GM21360 (cell line): ENCODE measurements around the gene OR52H1.
"Not testable (repeated sequence)": the region's sequence is repeated elsewhere in the genome, so short reads cannot be mapped to it uniquely, and the experiment has no call there.

Experiments used
- ATAC-seq: cut with Tn5 transposase; IDR thresholded peaks from one replicate; pipeline ENCODE4 v1.9.1; 2021; ENCODE audit warnings: mild to moderate bottlenecking, moderate library complexity; ENCODE audit not compliant: unreplicated experiment

Gene OR52H1

DNA sequence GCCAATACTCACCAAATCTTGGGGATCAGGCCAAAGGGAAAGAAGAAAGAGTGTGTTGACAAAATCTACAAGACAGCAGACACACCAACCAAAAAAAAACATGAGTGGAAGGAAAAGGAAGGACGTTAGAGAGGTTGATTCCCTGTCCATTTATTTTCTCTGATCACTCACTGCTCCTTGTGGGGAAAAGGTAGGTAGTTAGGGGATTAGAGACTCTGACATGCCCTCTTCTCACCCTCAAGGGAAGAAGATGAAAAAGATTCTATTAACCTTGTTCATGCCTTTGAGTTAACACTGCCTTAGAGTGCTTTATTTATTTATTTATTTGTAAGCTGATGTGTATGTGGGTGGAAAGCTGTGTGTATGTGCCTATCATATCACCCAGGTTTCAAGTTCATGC lies at the start of gene OR52H1:
OR52H1 (minus strand) TSS at position 101 of the 400 bp plus-strand sequence. CDS start 3,035 bp downstream, outside the sequence.
- no peak for ATAC-seq

DNA sequence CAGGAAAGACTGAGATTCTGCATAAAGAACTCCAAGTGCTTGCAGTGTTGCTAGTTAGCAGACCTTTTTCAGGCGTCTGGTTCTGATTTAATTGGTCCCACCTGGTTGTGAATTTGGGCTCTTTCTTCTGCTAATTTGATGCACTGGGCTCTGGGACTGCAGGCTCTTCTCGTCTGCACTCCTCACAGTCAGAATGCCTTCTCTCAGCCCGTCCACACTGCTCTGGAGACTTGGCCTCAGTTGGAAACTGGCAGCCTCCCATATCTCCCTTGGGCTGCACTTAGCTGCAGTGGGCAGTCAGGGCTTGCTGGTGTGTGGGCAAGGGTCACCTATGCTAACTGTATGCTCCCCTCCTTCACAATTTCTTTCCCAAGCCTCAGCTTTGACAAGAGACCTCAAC lies 49.6 kb upstream of the OR52H1 start:
- no peak for ATAC-seq

DNA sequence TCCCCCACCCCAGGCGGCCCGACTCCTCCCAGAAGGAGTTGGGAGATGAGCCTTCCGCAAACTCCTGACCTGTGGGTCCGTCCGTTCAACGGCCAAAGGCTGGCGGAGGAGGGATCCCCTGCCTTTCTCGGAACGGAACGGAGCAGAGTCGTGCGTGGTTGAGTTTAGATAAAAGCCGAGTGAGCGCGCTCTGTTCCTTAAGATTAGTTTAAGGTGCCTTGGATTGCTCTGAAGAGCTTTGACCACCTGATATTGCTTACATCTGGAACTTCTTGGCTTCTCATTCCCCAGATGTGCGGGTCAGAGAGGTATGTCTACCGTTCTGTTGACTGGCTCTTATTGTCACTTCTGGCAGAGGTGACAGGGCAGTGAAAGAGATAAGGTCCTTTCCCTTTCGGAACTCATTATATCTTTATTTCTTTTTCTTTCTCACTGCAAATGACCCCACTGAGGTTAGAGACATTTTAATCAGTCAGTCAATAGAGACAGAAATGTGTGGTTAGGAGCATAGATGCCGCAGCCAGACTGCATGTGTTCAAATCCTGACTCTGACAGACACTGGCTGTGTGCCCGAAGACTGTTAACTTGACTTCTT lies 48.4 kb upstream of the OR52H1 start, which contains the start of gene TRIM6:
TRIM6 (plus strand) TSS at position 31 of the 595 bp plus-strand sequence; CDS start at position 292, 261 bp downstream.
- peak; percentile 45 for ATAC-seq

DNA sequence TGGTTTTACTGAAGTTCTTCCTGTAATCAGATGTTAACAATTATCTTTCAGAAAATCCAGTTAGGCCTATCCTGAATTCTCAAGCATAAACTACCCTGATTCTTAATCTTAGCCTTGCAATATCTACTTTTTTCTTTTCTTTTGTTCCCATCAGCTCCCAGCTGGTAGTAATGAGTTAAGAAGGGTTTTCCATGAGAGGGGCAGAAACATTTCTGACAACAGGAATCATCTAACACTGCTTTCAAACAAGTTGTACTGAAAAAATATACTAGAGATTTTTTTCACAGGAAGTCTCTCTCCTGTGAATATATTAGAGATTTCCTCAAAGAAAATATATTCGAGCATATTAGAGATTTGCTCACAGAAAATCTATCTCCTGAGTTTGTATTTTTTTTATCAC lies 44.8 kb upstream of the OR52H1 start:
- no peak for ATAC-seq

DNA sequence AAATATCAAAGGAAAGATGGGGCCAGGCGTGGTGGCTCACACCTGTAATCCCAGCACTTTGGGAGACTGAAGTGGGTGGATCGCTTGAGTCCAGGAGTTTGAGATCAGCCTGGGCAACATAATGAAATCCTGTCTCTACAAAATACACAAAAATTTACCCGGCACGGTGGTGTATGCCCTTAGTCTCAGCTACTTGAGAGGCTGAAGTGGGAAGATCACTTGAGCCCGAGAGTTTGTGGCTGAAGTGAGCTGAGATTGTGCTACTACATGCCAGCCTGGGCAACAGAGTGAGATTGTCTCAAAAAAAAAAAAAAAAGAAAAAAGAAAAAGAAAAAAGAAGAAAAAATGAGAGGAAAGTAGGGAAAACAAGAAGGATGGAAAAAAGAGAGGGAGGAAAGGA lies 44.3 kb upstream of the OR52H1 start:
- ATAC-seq, result no peak

DNA sequence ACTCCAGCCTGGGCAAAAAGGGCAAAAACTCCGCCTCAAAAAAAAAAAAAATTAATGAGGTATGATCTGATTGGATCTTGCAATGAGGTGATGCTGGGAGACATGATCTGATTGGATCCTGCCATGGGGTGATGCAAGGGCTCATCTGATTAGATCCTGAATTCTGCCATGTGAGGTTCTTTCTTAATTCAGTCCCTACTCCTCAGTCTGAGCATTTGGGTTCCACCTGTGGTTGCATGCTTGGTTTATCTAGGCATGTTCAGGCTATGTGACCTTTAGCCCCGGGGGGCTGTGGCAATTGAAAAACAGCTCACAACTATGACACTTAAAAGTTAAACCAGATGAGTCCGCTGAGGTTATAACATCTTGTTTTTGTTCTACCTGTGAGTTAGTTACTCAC lies 43.3 kb upstream of the OR52H1 start:
- no peak for ATAC-seq

DNA sequence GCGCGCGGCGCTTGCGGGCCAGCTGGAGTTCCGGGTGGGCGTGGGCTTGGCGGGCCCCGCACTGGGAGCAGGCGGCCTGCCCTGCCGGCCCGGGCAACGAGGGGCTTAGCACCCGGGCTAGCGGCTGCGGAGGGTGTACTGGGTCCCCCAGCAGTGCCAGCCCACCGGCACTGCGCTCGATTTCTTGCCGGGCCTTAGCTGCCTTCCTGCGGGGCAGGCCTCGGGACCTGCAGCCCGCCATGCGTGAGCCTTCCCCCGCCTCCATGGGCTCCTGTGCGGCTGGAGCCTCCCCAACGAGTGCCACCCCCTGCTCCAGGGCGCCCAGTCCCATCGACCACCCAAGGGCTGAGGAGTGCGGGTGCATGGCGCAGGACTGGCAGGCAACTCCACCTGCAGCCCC lies 41.6 kb upstream of the OR52H1 start:
- not testable (repeated sequence) for ATAC-seq

DNA sequence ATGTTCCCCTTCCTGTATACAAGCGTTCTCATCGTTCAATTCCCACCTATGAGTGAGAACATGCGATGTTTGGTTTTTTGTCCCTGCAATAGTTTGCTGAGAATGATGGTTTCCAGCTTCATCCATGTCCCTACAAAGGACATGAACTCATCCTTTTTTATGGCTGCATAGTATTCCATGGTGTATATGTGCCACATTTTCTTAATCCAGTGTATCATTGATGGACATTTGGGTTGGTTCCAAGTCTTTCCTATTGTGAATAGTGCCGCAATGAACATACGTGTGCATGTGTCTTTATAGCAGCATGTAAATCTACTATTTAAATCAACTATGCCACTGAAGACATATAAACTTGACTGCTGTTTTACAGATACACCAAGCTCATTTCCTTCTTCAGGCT lies 36.1 kb upstream of the OR52H1 start:
- ATAC-seq, result not testable (repeated sequence)

DNA sequence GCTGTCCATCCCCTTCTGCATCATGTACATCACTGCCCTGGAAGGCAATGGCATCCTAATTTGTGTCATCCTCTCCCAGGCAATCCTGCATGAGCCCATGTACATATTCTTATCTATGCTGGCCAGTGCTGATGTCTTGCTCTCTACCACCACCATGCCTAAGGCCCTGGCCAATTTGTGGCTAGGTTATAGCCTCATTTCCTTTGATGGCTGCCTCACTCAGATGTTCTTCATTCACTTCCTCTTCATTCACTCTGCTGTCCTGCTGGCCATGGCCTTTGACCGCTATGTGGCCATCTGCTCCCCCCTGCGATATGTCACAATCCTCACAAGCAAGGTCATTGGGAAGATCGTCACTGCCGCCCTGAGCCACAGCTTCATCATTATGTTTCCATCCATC lies 32.7 kb upstream of the OR52H1 start:
- no peak for ATAC-seq

DNA sequence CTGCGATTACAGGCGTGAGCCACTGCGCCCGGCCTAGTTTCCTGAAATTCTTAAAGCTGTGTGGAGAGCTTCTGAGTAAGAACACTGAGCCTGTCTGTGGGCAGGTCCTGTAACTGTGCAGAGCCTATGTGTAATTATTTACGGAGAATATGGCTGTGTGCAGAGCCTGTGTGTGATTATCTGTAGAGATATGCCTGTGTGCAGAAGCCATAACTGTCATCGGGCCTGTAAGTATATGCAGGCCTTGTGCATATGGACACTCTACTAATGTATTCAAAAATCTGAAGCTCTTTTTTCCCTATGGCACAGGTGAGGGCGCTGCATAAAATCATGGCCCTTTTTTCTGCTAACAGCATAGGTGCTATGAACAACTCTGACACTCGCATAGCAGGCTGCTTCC lies 32.2 kb upstream of the OR52H1 start, which contains the start of gene OR52B6:
OR52B6 (plus strand) TSS at position 301 of the 400 bp plus-strand sequence; CDS start at position 301, 0 bp downstream.
- no peak for ATAC-seq

DNA sequence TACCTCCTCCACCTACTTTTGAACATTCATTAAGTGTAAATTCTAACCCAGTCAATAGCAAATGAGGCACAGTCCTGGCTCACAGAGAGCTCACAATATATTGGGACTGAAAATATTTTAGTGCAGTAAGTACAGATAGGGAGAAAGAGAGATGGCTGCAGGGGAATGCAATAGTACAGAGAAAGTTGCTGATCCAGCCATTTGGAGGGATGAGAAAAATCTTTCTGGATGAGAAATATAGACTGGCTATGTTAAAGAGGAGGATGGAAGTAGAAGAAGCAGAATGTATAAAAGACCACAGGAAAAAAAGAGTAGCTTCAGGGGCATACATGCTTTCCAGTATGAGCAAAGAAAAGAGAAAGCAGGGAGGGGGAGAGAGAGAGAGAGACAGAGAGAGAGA lies 28.8 kb upstream of the OR52H1 start:
- no peak for ATAC-seq

DNA sequence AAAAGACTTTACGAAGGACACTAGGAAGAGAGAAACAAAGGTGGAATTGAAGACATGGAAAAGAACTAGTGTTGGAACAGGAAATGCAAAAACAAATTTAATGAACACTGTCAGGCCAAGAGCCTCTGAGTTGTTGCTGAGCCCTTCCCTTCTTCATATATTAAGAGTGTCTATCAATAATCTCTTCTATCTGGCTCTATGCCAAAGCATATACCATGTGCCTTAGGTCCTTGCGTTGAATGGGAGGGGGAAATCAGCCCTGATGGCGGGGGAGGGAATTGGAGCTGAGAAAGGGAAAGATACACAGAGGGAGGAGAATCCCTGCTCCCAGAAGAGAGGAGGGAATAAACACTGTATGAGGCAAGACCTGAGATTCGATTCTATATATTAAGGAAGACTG lies 26.8 kb upstream of the OR52H1 start:
- no peak for ATAC-seq

DNA sequence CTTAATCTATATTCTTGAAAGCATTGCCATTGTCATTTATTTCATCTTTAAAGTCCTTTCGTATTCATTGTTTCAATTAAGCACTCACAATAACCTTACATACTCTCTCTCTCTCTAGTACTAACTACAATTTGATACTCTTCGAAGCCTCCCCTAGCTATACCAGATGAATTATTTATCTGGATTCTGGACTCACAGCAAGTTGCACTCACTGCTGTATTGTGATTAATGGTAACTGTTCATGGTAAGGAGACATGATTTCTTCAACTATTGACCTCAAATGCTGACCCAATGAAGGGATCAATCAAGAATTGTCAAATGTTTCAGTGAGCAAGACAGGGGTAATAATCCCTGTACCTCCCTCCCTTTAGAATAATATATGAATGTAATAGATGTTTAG lies 26.3 kb upstream of the OR52H1 start:
- no peak for ATAC-seq

DNA sequence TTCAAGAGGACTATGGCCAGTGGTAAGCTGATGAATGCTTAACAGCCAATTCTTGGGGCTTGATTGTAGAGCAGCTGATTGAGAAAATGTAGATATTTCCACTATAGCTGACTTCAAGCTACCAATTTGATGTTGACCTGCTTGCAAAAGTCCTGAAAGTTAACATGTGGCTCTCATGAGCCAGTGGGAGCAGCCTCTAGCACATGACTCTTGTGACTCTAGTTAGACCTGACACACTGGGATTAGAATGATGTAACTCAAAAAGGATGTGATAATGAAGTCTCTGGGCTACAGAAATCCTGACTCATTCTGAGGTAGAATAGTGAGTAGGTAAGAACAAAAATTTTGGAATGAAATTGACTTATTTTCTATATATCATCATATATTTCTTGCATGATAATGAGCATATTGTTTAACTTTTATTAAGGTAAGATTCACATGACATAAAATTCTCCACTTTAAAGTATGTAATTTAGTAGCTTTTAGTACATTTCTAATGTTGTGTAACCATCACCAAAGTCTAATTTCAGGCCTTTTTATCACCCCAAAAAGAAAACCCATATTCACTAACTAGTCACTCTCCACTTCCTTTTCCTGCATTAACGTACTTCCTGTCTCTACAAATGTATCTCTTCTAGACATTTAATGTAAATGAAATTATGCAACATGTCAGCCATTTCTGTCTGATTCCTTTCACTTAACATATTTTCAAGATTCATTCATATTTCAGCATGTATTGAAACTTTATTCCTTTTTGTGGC lies 16.1 kb upstream of the OR52H1 start:
- ATAC-seq, result no peak

DNA sequence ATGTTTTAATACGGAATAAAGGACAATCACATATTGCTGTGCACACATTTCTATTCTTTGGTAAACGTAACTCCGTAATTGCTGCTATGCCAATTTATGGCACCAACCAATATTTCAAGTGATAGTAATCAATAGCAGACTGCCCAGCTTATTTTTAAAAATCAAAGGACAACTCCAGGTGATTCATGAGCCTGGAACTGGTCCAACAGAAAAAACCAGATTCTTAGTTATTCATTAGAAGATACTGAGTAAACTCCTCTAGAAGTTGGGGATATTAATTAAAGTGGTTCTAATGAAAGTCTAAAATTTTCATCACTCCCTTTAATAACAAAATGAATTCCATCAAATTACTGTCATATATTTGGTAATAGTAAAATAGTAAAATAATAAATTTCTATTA lies 9.4 kb upstream of the OR52H1 start:
- ATAC-seq, result no peak

DNA sequence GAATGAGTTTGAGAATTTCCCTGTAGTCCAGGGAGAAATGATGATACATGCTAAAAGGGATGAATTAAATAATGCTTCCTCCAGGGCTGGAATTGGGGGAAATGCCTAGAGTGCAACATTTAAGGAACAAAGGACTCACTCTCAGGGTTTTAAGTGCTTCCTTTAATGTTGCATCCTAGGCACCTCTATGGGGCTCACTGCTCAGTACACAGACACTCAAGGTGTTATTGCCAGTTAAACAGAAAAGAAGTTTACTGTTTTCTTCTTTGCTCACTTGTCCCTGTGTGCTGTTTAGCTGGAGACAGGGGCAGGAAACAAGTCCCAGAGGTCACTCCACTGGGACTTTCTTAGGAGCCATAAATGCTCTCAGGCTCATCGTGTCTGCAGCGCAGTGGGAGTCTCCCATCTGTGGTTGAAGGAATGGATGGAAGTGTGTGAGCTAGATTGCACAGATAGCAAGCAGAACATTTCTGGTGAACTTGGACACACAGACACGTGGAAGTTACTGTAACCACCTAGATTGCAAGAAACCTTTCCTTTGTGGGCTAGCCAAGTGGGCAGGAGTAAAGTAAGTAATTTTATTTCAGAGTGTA lies 8.4 kb upstream of the OR52H1 start:
- ATAC-seq, result no peak

DNA sequence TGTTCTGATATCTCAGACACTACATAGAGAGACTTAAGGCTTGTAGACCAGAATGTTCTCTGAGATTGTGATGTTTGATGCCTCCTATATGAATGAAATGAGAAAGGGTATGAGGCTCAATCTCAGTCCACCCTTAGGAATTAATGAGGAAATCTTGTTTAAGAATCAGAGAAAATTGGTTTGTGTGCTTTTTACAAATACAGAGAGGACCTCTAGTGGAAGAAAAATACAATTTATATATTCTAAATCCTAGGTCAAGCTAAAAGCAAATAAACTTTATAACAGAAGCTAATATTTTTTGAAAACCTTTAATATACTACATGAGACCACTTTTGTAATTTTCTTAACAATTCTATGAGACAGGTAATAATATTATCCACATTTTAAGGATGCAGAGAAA lies 5.0 kb upstream of the OR52H1 start:
- ATAC-seq, result no peak

DNA sequence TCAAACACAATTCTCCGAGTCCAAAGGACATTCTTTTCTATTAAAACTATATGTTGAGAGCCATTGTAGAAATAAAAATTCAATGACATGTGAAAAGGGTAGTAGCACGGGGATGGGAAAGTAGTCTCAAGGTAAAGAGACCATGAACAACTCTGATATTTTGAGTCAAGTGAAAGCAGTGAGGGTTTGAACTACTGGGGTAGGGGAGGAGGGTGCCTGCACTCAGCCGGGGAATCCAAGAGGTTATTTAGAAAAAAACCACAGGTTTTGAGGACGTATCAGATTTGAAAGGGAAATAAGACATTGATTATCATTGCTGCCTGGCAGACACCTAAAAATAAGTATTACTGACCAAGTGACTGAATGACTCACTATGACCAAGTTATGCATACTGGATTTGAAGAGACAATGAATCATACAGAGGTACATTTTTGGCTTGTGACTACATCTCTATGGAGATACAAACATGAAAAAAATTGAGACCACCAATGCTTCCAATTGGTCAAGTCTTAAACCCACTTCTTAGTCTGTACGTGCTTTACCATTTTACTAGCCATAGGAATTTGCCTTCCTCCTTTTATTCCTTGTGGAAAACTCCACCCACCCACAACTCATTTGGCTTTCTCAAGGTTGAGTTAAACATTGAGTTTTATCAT lies 2.2 kb upstream of the OR52H1 start:
- ATAC-seq, result peak; percentile 75

DNA sequence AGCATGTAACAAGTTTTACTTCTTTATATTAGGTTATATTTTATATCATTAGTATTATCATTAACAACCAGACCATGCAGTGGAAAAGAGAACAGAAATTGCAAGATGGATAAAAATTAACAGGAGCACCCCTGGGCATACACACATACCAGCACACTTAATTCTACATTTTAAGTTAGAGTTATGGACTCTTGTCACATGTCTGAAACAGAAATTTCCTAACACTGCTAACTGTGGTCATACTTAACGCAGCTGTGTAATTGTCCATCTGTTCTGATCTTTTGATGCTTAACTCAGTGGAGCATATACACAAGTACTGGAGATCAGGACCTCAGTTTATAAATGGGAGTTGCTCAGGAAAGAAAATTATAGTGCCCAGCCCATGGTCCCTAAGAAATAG lies 358 bp downstream of the OR52H1 start:
- no peak for ATAC-seq

DNA sequence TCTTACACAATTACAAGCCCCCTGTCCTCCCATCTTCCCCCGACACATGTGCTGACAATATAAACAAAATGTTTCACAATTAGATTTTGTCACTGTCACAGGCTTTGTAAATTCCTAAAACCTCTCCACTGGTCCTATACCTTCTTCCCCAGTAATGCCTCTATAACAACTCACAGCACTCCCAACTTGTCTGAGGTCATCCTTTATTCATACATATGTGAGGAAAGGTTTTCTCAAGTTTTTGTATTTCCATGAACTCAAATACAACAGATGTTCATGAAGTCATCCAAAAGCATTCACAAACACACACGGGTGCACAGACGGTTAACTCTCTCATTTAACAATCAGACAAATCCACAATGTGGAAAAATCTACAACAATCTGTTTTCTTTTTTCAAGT lies 1.9 kb downstream of the OR52H1 start:
- ATAC-seq, result no peak

DNA sequence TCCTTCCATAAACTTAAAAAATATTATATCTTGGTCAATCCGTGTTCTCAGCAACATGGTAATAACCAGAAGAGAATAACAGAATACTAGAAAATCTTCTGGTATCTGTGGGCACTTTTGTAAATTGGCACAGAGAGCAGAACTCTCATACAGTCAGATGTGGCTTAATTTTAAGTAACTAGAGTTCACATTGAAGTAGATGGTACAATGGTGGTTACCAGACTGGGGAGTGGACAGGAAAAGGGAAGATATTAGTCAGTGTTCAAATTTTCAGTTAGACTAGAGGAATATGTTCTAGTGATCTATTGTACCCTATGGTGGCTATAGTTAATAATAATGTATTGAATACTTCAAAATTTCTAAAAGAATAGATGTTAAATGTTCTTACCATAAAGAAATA lies 6.9 kb downstream of the OR52H1 start:
- no peak for ATAC-seq

DNA sequence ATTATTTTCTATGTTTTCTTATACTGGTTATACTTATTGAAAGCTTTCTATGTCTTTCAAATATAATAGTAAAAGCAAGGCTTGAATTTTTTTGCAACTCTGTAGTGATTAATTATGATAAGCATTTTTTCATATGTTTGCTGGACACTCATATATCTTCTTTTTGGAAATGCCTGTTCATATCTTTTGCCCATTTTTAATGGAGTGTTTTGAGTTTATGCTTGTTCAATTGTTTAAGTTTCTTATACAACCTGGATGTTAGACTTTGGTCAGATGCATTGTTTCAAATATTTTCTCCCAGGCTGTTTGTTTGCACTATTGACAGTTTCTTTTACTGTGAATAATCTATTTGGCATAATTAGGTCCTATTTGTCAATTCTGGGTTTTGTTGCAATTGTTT lies 11.9 kb downstream of the OR52H1 start:
- ATAC-seq, result no peak
